ENCODE data around the gene BCKDK. TPM values are rescaled to one million over a fixed set of nuclear protein-coding genes. Genes with fewer than 3 reads are reported as not detected.

The BCKDK gene
- total and polyA plus RNA-seq, 2 of the 8 experiments (the other 6 are each of a cell fraction or from before 2014, with no cell fraction given) = 49.6 to 77.1 TPM

GRCh38 chr16:31142109-31143010 lies 34.2 kb downstream of the BCKDK start (continued):
- TF ChIP-seq EP300 (IDR thresholded peaks at IDR 0.05; ENCODE audit: borderline replicate concordance in 1 of 2, low read depth in 2 of 2, low read length in 2 of 2) (0 out of 3 replicates have a peak, but pooled peaks of 1 of the 2 experiments have one; percentile 45), HDAC2 (IDR thresholded peaks at IDR 0.05; ENCODE audit: borderline replicate concordance in 1 of 2, low read depth in 2 of 2, low read length in 2 of 2) (peak in 1 of 2 experiments; percentile 93; a peak in 3 of 4 replicates), SUZ12 (IDR thresholded peaks at IDR 0.05; ENCODE audit: low read length) (peak; percentile 35; the same call in 1 of the 2 replicates)
